ENCODE data around the gene CETN3.

DNA sequence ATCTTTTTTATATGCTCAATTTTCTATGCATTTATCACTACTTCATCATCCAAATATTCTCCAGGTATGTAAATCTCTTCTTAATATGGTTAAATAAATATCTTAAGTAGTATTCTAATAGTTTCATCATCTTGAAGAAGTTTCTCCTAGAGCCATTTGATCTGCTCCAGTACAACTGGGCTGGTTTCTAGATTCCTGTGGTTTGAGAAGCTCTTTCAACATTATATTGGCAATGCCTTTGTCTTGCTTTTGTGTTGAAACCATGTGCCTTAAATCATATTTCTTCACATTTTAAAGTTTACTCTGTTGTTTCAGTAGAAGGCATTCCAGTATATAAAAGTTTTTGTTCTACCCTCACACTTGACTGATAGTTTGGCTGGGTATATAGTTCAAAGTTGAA lies 37.4 kb upstream of the CETN3 start:
- TF ChIP-seq, protein P1, sequence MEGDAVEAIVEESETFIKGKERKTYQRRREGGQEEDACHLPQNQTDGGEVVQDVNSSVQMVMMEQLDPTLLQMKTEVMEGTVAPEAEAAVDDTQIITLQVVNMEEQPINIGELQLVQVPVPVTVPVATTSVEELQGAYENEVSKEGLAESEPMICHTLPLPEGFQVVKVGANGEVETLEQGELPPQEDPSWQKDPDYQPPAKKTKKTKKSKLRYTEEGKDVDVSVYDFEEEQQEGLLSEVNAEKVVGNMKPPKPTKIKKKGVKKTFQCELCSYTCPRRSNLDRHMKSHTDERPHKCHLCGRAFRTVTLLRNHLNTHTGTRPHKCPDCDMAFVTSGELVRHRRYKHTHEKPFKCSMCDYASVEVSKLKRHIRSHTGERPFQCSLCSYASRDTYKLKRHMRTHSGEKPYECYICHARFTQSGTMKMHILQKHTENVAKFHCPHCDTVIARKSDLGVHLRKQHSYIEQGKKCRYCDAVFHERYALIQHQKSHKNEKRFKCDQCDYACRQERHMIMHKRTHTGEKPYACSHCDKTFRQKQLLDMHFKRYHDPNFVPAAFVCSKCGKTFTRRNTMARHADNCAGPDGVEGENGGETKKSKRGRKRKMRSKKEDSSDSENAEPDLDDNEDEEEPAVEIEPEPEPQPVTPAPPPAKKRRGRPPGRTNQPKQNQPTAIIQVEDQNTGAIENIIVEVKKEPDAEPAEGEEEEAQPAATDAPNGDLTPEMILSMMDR (IDR thresholded peaks at IDR 0.05): no peak
- no peak for TF ChIP-seq POLR2A (IDR thresholded peaks at IDR 0.05)

Data from uterus (tissue), 2 donors.